ENCODE results near the gene DSCAM.

The DSCAM gene

GRCh38 chr21:40425981-40426380 lies 421.0 kb downstream of the DSCAM start:
- DNase-seq = no peak

GRCh38 chr21:40422896-40423635 lies 423.9 kb downstream of the DSCAM start:
- DNase-seq = no peak

- DNase-seq = no peak
Observed at GRCh38 chr21:40421121-40421520, 425.8 kb downstream of the DSCAM start.

GRCh38 chr21:40416572-40416971 lies 430.4 kb downstream of the DSCAM start:
- DNase-seq = no peak

GRCh38 chr21:40408561-40408960 lies 438.4 kb downstream of the DSCAM start:
- no peak for DNase-seq

- peak; percentile 87 for DNase-seq
Observed at GRCh38 chr21:40404396-40404800, 442.6 kb downstream of the DSCAM start.

GRCh38 chr21:40402884-40403582 lies 443.9 kb downstream of the DSCAM start:
- no peak for DNase-seq

GRCh38 chr21:40395732-40396131 lies 451.2 kb downstream of the DSCAM start:
- no peak for DNase-seq

- DNase-seq = no peak
Observed at GRCh38 chr21:40393066-40393465, 453.9 kb downstream of the DSCAM start.

- no peak for DNase-seq
Observed at GRCh38 chr21:40388046-40388445, 458.9 kb downstream of the DSCAM start.

GRCh38 chr21:40386981-40387747 lies 459.8 kb downstream of the DSCAM start:
- DNase-seq = no peak

- peak; percentile 37 for DNase-seq
Observed at GRCh38 chr21:40386294-40386911, 460.6 kb downstream of the DSCAM start.

GRCh38 chr21:40385883-40386282 lies 461.1 kb downstream of the DSCAM start:
- no peak for DNase-seq

- DNase-seq = no peak
Observed at GRCh38 chr21:40383951-40384350, 463.0 kb downstream of the DSCAM start.

GRCh38 chr21:40381111-40381510 lies 465.8 kb downstream of the DSCAM start:
- no peak for DNase-seq

- DNase-seq = no peak
Observed at GRCh38 chr21:40379881-40380810, 466.8 kb downstream of the DSCAM start.

GRCh38 chr21:40377135-40377534 lies 469.8 kb downstream of the DSCAM start:
- no peak for DNase-seq

GRCh38 chr21:40373761-40374160 lies 473.2 kb downstream of the DSCAM start:
- DNase-seq = no peak

- DNase-seq = no peak
Observed at GRCh38 chr21:40372506-40372905, 474.5 kb downstream of the DSCAM start.

GRCh38 chr21:40371329-40371728 lies 475.6 kb downstream of the DSCAM start:
- no peak for DNase-seq

- no peak for DNase-seq
Observed at GRCh38 chr21:40356644-40357043, 490.3 kb downstream of the DSCAM start.

- DNase-seq = no peak
Observed at GRCh38 chr21:40355076-40355475, 491.9 kb downstream of the DSCAM start.
